Adrenal gland (tissue), 12 donors: ENCODE data around the gene COL12A1. TPM values are rescaled to one million over a fixed set of nuclear protein-coding genes. Genes with fewer than 3 reads are reported as not detected.

Experiments used
- DNase-seq, 7 donors: peaks; one replicate each; pipeline ENCODE4 v3.0.0-alpha.2; 2019 to 2020
- H3K27ac ChIP-seq, 5 donors: fragments of 200-600 bp; sonication (generic) in 4 of 5; 1 replicate in 3 of 5; 2 replicates in 2 of 5; pipeline versions ENCODE4 v1.5.1 to v1.8.0; 2016 to 2020; ENCODE audit warnings: mild to moderate bottlenecking in 1 of 5
- H3K27me3 ChIP-seq: fragments of 200-600 bp; 2 replicates; pipeline ENCODE4 v1.8.0; 2021
- H3K36me3 ChIP-seq, 2 donors: fragments of 200-600 bp; replicated peaks in 1 of 2; 1 replicate in 1 of 2; 2 replicates in 1 of 2; pipeline versions ENCODE4 v1.5.1 to v1.8.0; 2018 to 2022
- H3K4me1 ChIP-seq, 2 donors: fragments of 200-600 bp; replicated peaks in 1 of 2; 1 replicate in 1 of 2; 2 replicates in 1 of 2; pipeline versions ENCODE4 v1.5.1 to v1.8.0; 2018 to 2021
- H3K4me3 ChIP-seq, 4 donors: fragments of 200-600 bp; sonication (generic) in 3 of 4; one replicate each; pipeline ENCODE4 v1.5.1; 2016 to 2018
- H3K9me3 ChIP-seq, 3 donors: fragments of 200-600 bp; sonication (generic) in 1 of 3; replicated peaks in 1 of 3; 1 replicate in 2 of 3; 2 replicates in 1 of 3; pipeline versions ENCODE4 v1.5.1 to v1.8.0; 2016 to 2021
- POLR2A ChIP-seq, 2 donors: fragments of 450-650 bp; IDR thresholded peaks; one replicate each; pipeline ENCODE4 v1.6.1; 2017; ENCODE audit warnings: antibody characterized with exemption in 2 of 2, mild to moderate bottlenecking in 2 of 2, moderate library complexity in 1 of 2
- WGBS, 4 donors: extraction: QIAGEN DNeasy Blood & Tissue Kit in 2 of 4; methylation state at CpG; one replicate each; pipeline versions ENCODE4 v1.1.5 to v1.1.7; 2013 to 2017; 5-methylcytosine and 5-hydroxymethylcytosine counted together
- intact Hi-C, 2 donors: fragments of 100-400 bp; cut with DNase I; formaldehyde crosslinking; loops; one replicate each; pipeline versions ENCODE4 v1.14.1 to v1.15.0; 2022 to 2023
- polyA plus RNA-seq, 3 donors: library from polyadenylated mRNA; stranded (reverse); fragments of 200-250 nt in 2 of 3; fragments of 350-450 nt in 1 of 3; fragmentation: Illumina TruSeq in 1 of 3; extraction: RNeasy Lipid Tissue Mini Kit (QIAGEN cat#74804) in 1 of 3; gene quantifications; one replicate each; pipeline ENCODE4 v1.2.3, GENCODE V29; 2013 to 2014
- total RNA-seq, 9 donors: library from RNA; depleted of rRNA in 4 of 9; stranded (reverse); fragments of >200 nt in 4 of 9; fragments of 120-200 nt in 1 of 9; fragmentation: NEBNext Ultra II Directional in 1 of 9; extraction: Animal tissue kit (Norgen Biotek cat#: 25700) in 1 of 9; gene quantifications; one replicate each; pipeline versions ENCODE4 v1.1.0 to v1.2.4, GENCODE V29; 2013 to 2023
- TF ChIP-seq, protein P1 (sequence below), 6 experiments: fragments of 450-650 bp in 4 of 6; fragments of 200-600 bp in 2 of 6; sonication (generic) in 1 of 6; IDR thresholded peaks; 1 replicate in 5 of 6; 2 replicates in 1 of 6; pipeline versions ENCODE4 v1.5.1 to v1.8.0; 2016 to 2021; ENCODE audit warnings: antibody characterized with exemption in 6 of 6, mild to moderate bottlenecking in 2 of 6, moderate library complexity in 1 of 6
- donor health status: healthy with polysubstance abuse.
- donor health status: Bipolar disorder and iron deficiency.
- donor health status: DM: yes; HTN: yes; CAD: no.
- donor health status: DM: no; HTN: no; CAD: no.
- donor health status: DM: no; HTN: no; CAD: no.
- donor health status: DM: yes; HTN: yes; CAD: no.

Gene COL12A1
- total and polyA plus RNA-seq, 12 donors: 13.0 to 106 (median 54.2) TPM

DNA sequence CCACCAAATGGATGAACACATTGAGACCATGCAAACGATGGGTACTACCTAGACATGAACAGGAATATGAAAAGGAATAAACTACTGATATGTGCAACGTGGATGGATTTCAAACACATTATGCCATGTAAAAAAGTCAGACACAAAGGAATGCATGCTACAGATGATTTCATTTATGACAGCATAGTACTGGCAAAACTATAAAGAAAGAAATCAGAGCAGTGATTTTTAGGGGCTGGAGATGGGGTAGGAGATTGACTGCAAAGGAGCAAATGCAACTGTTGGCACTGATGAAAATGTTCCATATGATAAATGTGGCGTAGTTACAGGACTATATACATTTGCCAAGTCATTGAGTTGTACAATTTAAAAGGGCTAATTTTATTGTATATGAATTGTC is 13.4 kb upstream of the COL12A1 start:
- Histone ChIP-seq H3K36me3 (no peaks in the 10 kb centered on the region), H3K27ac (no peak overlapping the region), H3K9me3 (no peaks in the 10 kb centered on the region), H3K4me3 (no peak overlapping the region), H3K27me3 (no peaks in the 10 kb centered on the region), H3K4me1 (peaks cover 0 to 5% of the 10 kb centered on the region in 2 donors)
- DNase-seq: no peak
- TF ChIP-seq, protein P1, sequence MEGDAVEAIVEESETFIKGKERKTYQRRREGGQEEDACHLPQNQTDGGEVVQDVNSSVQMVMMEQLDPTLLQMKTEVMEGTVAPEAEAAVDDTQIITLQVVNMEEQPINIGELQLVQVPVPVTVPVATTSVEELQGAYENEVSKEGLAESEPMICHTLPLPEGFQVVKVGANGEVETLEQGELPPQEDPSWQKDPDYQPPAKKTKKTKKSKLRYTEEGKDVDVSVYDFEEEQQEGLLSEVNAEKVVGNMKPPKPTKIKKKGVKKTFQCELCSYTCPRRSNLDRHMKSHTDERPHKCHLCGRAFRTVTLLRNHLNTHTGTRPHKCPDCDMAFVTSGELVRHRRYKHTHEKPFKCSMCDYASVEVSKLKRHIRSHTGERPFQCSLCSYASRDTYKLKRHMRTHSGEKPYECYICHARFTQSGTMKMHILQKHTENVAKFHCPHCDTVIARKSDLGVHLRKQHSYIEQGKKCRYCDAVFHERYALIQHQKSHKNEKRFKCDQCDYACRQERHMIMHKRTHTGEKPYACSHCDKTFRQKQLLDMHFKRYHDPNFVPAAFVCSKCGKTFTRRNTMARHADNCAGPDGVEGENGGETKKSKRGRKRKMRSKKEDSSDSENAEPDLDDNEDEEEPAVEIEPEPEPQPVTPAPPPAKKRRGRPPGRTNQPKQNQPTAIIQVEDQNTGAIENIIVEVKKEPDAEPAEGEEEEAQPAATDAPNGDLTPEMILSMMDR (IDR thresholded peaks at IDR 0.05): no peak
- TF ChIP-seq POLR2A (IDR thresholded peaks at IDR 0.05): no peak
- 67 to 71% (median 70%) methylated on average over 3 of the region's 3 CpGs for WGBS, 4 donors
- intact Hi-C loops: loop anchor here in 1 of 2 donors (10.0 kb wide), 1 partner anchor 1244 kb away; no protein-coding TSS in a partner anchor

DNA sequence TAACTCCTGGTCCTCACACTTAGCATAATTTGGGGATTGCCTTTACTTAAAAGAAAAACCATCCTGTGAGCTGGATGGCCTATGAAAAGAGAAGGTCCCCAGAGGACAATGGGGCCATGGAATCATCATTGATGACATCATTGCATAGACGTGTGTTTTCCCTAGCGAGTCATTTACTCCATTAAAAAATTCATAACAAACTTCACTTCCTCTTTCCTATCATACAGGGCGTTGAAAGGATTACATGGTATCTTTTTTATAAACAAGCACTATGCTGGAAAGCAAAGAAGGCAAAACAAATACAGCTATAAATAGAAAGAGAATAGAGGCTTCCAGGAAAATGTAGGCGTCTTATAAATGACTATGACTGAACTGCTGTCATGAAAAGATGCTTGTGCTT is 11.3 kb upstream of the COL12A1 start:
- Histone ChIP-seq H3K4me1 (peaks cover 0 to 5% of the 10 kb centered on the region in 2 donors), H3K36me3 (no peaks in the 10 kb centered on the region), H3K27ac (peak overlapping the region in 1 of 5 donors; percentile 3), H3K9me3 (no peaks in the 10 kb centered on the region), H3K4me3 (no peak overlapping the region), H3K27me3 (no peaks in the 10 kb centered on the region)
- intact Hi-C loops: loop anchor here in 1 of 2 donors (10.0 kb wide), 1 partner anchor 1242 kb away; no protein-coding TSS in a partner anchor
- no peak for TF ChIP-seq POLR2A (IDR thresholded peaks at IDR 0.05)
- TF ChIP-seq, protein P1 (IDR thresholded peaks at IDR 0.05): no peak
- DNase-seq: no peak
- 15 to 25% (median 17%) methylated on average over 4 of the region's 4 CpGs for WGBS, 4 donors

DNA sequence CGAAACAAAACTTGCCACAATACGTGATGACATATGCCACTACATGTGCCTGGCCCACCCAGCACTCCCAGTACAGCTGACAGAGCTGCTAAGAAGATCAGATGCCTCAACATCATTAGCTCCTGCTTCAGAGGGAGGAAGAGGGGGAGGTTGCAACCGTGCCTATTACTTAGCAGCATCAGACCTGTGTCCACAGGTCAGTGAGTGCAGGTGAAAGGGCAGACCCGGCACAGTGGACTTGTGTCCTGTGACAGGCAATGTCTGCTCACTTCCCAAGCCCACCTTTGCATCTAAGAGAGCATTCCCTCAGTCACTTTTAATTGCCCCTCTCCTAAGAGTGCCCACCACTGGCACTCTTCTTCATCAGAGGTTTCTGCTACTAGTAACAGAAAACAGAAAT is 9.4 kb upstream of the COL12A1 start:
- DNase-seq: no peak
- H3K4me1 ChIP-seq: no peaks in the 10 kb centered on the region
- 77 to 83% (median 81%) methylated on average over 4 of the region's 4 CpGs for WGBS, 4 donors
- no peak overlapping the region for H3K4me3 ChIP-seq
- H3K27ac ChIP-seq: no peak overlapping the region
- H3K27me3 ChIP-seq: no peaks in the 10 kb centered on the region
- no peak for TF ChIP-seq POLR2A (IDR thresholded peaks at IDR 0.05)
- intact Hi-C loops: loop anchor here in 1 of 2 donors (10.0 kb wide), 1 partner anchor 1240 kb away; no protein-coding TSS in a partner anchor
- no peaks in the 10 kb centered on the region for H3K36me3 ChIP-seq
- no peaks in the 10 kb centered on the region for H3K9me3 ChIP-seq

DNA sequence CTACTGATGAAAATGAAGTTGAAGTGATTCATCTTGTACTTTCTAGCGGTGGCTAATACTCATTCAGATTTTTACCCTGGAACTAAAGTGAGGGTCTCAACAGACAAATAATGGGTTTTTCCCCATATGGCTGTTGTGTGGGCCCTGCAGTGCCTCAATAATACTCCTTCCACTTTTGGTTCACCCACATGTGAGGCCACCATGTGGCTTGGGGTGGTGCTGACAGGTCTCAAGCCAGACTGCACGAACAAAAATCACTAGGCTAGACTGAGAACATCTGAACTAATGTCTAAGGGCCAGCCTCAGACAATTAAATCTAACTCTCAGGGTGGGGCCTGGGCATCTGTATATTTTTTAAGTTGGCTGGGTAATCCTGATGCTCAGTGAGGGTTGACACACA is 7.9 kb upstream of the COL12A1 start:
- no peak for DNase-seq
- 78 to 100% (median 83%) methylated on average over 1 to 2 of the region's 2 CpGs for WGBS, 4 donors
- no peaks in the 10 kb centered on the region for H3K27me3 ChIP-seq
- TF ChIP-seq, protein P1 (IDR thresholded peaks at IDR 0.05): no peak
- no peak for TF ChIP-seq POLR2A (IDR thresholded peaks at IDR 0.05)
- no peak overlapping the region for H3K4me3 ChIP-seq
- intact Hi-C loops: loop anchor here in 1 of 2 donors (5.0 to 10.0 kb wide), 2 partner anchors 1239 to 1356 kb away; no protein-coding TSS in a partner anchor
- no peaks in the 10 kb centered on the region for H3K9me3 ChIP-seq
- H3K27ac ChIP-seq: no peak overlapping the region
- H3K36me3 ChIP-seq: no peaks in the 10 kb centered on the region
- peaks cover under 1 to 2% of the 10 kb centered on the region in 2 donors for H3K4me1 ChIP-seq

- Histone ChIP-seq H3K27me3 (peaks cover 4% of the 10 kb centered on the region), H3K4me1 (peaks cover 6 to 7% of the 10 kb centered on the region in 2 donors), H3K36me3 (no peaks in the 10 kb centered on the region), H3K27ac (no peak overlapping the region), H3K9me3 (no peaks in the 10 kb centered on the region), H3K4me3 (no peak overlapping the region)
- 6 to 15% (median 10%) methylated on average over 1 of the region's 1 CpG for WGBS, 4 donors
- intact Hi-C loops: loop anchor here in 1 of 2 donors (5.0 to 10.0 kb wide), 2 partner anchors 1238 to 1356 kb away; no protein-coding TSS in a partner anchor
- TF ChIP-seq, protein P1 (IDR thresholded peaks at IDR 0.05): no peak
- TF ChIP-seq POLR2A (IDR thresholded peaks at IDR 0.05): no peak
- DNase-seq: no peak
These were observed 7.3 kb upstream of the COL12A1 start for GRCh38 chr6:75213112-75213511.
